H9 (cell line): Measurements from ENCODE around the gene MAPK7. TPM values are rescaled to one million over a fixed set of nuclear protein-coding genes. Genes with fewer than 3 reads are reported as not detected.
A peak's percentile ranks its signal among the peaks of the same experiment; 100 is the strongest.

ENCODE experiments used
- DNase-seq: peaks from one replicate; pipeline ENCODE4 v3.0.0-alpha.2; 2017
- H2AFZ ChIP-seq: one replicate; pipeline ENCODE4 v1.6.1; 2013; ENCODE audit warnings: mild to moderate bottlenecking, low read length, control low read depth, moderate library complexity
- H2AK5ac ChIP-seq: 2 replicates; pipeline ENCODE4 v1.6.1; 2013; ENCODE audit warnings: low read length, control low read depth, mixed read lengths; ENCODE audit not compliant: insufficient read length
- H2BK120ac ChIP-seq: one replicate; pipeline ENCODE4 v1.6.1; 2013; ENCODE audit warnings: low read depth, mild to moderate bottlenecking, low read length, control low read depth, inconsistent platforms; ENCODE audit not compliant: poor library complexity, severe bottlenecking
- H2BK12ac ChIP-seq: 2 replicates; pipeline ENCODE4 v1.6.1; 2013; ENCODE audit warnings: low read length, control low read depth, mixed read lengths, low read depth; ENCODE audit not compliant: insufficient read length
- H2BK15ac ChIP-seq: 2 replicates; pipeline ENCODE4 v1.6.1; 2013; ENCODE audit warnings: low read depth, low read length, control low read depth
- H2BK20ac ChIP-seq: one replicate; pipeline ENCODE4 v1.6.1; 2013; ENCODE audit warnings: low read depth, mild to moderate bottlenecking, low read length, control low read depth, inconsistent platforms; ENCODE audit not compliant: poor library complexity, severe bottlenecking
- H2BK5ac ChIP-seq: 2 replicates; pipeline ENCODE4 v1.6.1; 2013; ENCODE audit warnings: low read length, control low read depth, mixed read lengths; ENCODE audit not compliant: insufficient read length
- H3K14ac ChIP-seq: 2 replicates; pipeline ENCODE4 v1.6.1; 2013; ENCODE audit warnings: low read length, control low read depth; ENCODE audit not compliant: insufficient read depth
- H3K18ac ChIP-seq: 2 replicates; pipeline ENCODE4 v1.6.1; 2013; ENCODE audit warnings: low read depth, mild to moderate bottlenecking, mixed read lengths, low read length, control low read depth; ENCODE audit not compliant: insufficient read length
- H3K23ac ChIP-seq: 2 replicates; pipeline ENCODE4 v1.6.1; 2013; ENCODE audit warnings: low read length, control low read depth, mixed read lengths, low read depth; ENCODE audit not compliant: insufficient read length
- H3K23me2 ChIP-seq: 2 replicates; pipeline ENCODE4 v1.6.1; 2013; ENCODE audit warnings: low read depth, mild to moderate bottlenecking, mixed read lengths, low read length, control low read depth; ENCODE audit not compliant: insufficient read length, poor library complexity, severe bottlenecking
- H3K27ac ChIP-seq: 2 replicates; pipeline ENCODE4 v1.5.1; 2013; ENCODE audit warnings: low read length, control low read depth, mixed read lengths, low read depth; ENCODE audit not compliant: insufficient read length
- H3K27me3 ChIP-seq: 2 replicates; pipeline ENCODE4 v1.6.1; 2013; ENCODE audit warnings: low read length, control low read depth, inconsistent platforms; ENCODE audit not compliant: insufficient read depth
- H3K4ac ChIP-seq: 2 replicates; pipeline ENCODE4 v1.6.1; 2013; ENCODE audit warnings: low read depth, mild to moderate bottlenecking, control low read depth, inconsistent platforms, low read length, moderate library complexity
- H3K4me1 ChIP-seq: 2 replicates; pipeline ENCODE4 v1.6.1; 2013; ENCODE audit warnings: low read length, control low read depth, inconsistent platforms; ENCODE audit not compliant: insufficient read depth
- H3K4me2 ChIP-seq: 2 replicates; pipeline ENCODE4 v1.6.1; 2013; ENCODE audit warnings: low read length, control low read depth, mixed read lengths; ENCODE audit not compliant: insufficient read length, insufficient read depth
- H3K56ac ChIP-seq: 2 replicates; pipeline ENCODE4 v1.6.1; 2013; ENCODE audit warnings: low read depth, mild to moderate bottlenecking, mixed read lengths, low read length, control low read depth; ENCODE audit not compliant: insufficient read length
- H3K79me1 ChIP-seq: 2 replicates; pipeline ENCODE4 v1.6.1; 2013; ENCODE audit warnings: low read depth, mild to moderate bottlenecking, moderate library complexity, low read length, control low read depth, inconsistent platforms; ENCODE audit not compliant: insufficient read depth, poor library complexity, severe bottlenecking
- H3K79me2 ChIP-seq: 2 replicates; pipeline ENCODE4 v1.6.1; 2013; ENCODE audit warnings: low read length, control low read depth, inconsistent platforms; ENCODE audit not compliant: insufficient read depth
- H3K9ac ChIP-seq: 2 replicates; pipeline ENCODE4 v1.6.1; 2013; ENCODE audit warnings: low read length, control low read depth, mixed read lengths; ENCODE audit not compliant: insufficient read length; ENCODE audit errors: extremely low read depth
- H3K9me3 ChIP-seq: one replicate; pipeline ENCODE4 v1.6.1; 2013; ENCODE audit warnings: low read depth, low read length, inconsistent platforms; ENCODE audit not compliant: control insufficient read depth
- H3T11ph ChIP-seq: one replicate; pipeline ENCODE4 v1.6.1; 2013; ENCODE audit warnings: mild to moderate bottlenecking, low read length, control low read depth, inconsistent platforms
- H4K20me1 ChIP-seq: one replicate; pipeline ENCODE4 v1.6.1; 2013; ENCODE audit not compliant: control insufficient read depth, insufficient read length, insufficient read depth
- H4K5ac ChIP-seq: 2 replicates; pipeline ENCODE4 v1.6.1; 2013; ENCODE audit warnings: low read depth, mild to moderate bottlenecking, mixed read lengths, low read length, control low read depth; ENCODE audit not compliant: insufficient read length
- H4K8ac ChIP-seq: replicated peaks from 2 replicates; pipeline ENCODE4 v1.6.1; 2013; ENCODE audit warnings: low read length, control low read depth, mixed read lengths, low read depth; ENCODE audit not compliant: insufficient read length
- H4K91ac ChIP-seq: 2 replicates; pipeline ENCODE4 v1.6.1; 2013; ENCODE audit warnings: low read depth, mild to moderate bottlenecking, moderate library complexity, mixed read lengths, low read length, control low read depth; ENCODE audit not compliant: insufficient read length
- H3K27ac Mint-ChIP-seq, 3 experiments: 2 replicates in 2 of 3; 3 replicates in 1 of 3; pipeline ENCODE4 v1.8.0; 2020 to 2021; ENCODE audit warnings: mixed read lengths in 3 of 3, mild to moderate bottlenecking in 1 of 3, moderate library complexity in 1 of 3
- H3K27me3 Mint-ChIP-seq: 2 replicates; pipeline ENCODE4 v1.8.0; 2021; ENCODE audit warnings: low read depth, mild to moderate bottlenecking, moderate library complexity, mixed read lengths
- H3K36me3 Mint-ChIP-seq, 3 experiments: 2 replicates in 2 of 3; 3 replicates in 1 of 3; pipeline ENCODE4 v1.8.0; 2020 to 2021; ENCODE audit warnings: low read depth in 3 of 3, mixed read lengths in 3 of 3; ENCODE audit not compliant: insufficient read depth in 1 of 3
- H3K4me1 Mint-ChIP-seq, 2 experiments: 2 replicates each; pipeline ENCODE4 v1.8.0; 2020; ENCODE audit warnings: mixed read lengths in 2 of 2
- H3K4me3 Mint-ChIP-seq, 2 experiments: 2 replicates in 1 of 2; 3 replicates in 1 of 2; pipeline ENCODE4 v1.8.0; 2020 to 2021; ENCODE audit warnings: mild to moderate bottlenecking in 2 of 2, mixed read lengths in 2 of 2, moderate library complexity in 1 of 2
- H3K9me3 Mint-ChIP-seq, 2 experiments: 2 replicates in 1 of 2; 3 replicates in 1 of 2; pipeline ENCODE4 v1.8.0; 2020; ENCODE audit warnings: mild to moderate bottlenecking in 2 of 2, mixed read lengths in 2 of 2, moderate library complexity in 1 of 2
- CTCF ChIP-seq: fragments of 200-600 bp; sonication (generic); conservative IDR thresholded peaks from 3 replicates; pipeline ENCODE4 v1.8.0; 2021; ENCODE audit warnings: antibody characterized with exemption, mild to moderate bottlenecking
- WGBS: extraction: QIAGEN DNeasy Blood & Tissue Kit; methylation state at CpG from one replicate; pipeline ENCODE4 v1.1.7; 2013; ENCODE audit warnings: missing lambda C conversion rate, low lambda C conversion rate, mixed read lengths; ENCODE audit not compliant: insufficient read length; ENCODE audit errors: extremely low coverage; 5-methylcytosine and 5-hydroxymethylcytosine counted together
- total RNA-seq: library from RNA; stranded (reverse); gene quantifications from 2 replicates; pipeline ENCODE4 v1.2.1, GENCODE V29; 2021

Gene MAPK7
- total RNA-seq, 1 experiment from 2014 or later: 43.8 TPM

- no peak overlapping the region for H2BK12ac ChIP-seq
- no peak overlapping the region for H4K5ac ChIP-seq
- H3K4me3 Mint-ChIP-seq: no peak overlapping the region
- peaks cover 0 to 14% of the 10 kb centered on the region in 2 experiments; a peak in 2 of 4 replicates for H3K4me1 Mint-ChIP-seq
- no peaks in the 10 kb centered on the region for H3K36me3 Mint-ChIP-seq
- H2BK120ac ChIP-seq: no peak overlapping the region
- H3K9ac ChIP-seq: no peak overlapping the region
- peak; percentile 48 for DNase-seq
- H3K79me1 ChIP-seq: no peaks in the 10 kb centered on the region
- H2AK5ac ChIP-seq: no peak overlapping the region
- H3K14ac ChIP-seq: no peak overlapping the region
- H3K4me1 ChIP-seq: no peaks in the 10 kb centered on the region
- no peak for TF ChIP-seq CTCF
- H2BK15ac ChIP-seq: no peak overlapping the region
- H3K79me2 ChIP-seq: no peaks in the 10 kb centered on the region
- no peak overlapping the region for H3K27ac ChIP-seq
- H3T11ph ChIP-seq: no peak overlapping the region
- no peaks in the 10 kb centered on the region for H3K23me2 ChIP-seq
- H3K27ac Mint-ChIP-seq: no peak overlapping the region; a peak in 1 of 7 replicates
- H3K4me2 ChIP-seq: no peak overlapping the region
- H2BK20ac ChIP-seq: no peak overlapping the region
- no peak overlapping the region for H3K56ac ChIP-seq
- H3K27me3 ChIP-seq: no peaks in the 10 kb centered on the region
- H4K8ac ChIP-seq: no peak overlapping the region
- no peak overlapping the region for H3K4ac ChIP-seq
- no peak overlapping the region for H2AFZ ChIP-seq
- H4K91ac ChIP-seq: no peak overlapping the region
- H3K18ac ChIP-seq: no peak overlapping the region
- no peaks in the 10 kb centered on the region for H3K9me3 Mint-ChIP-seq
- H3K23ac ChIP-seq: no peak overlapping the region
- H2BK5ac ChIP-seq: no peak overlapping the region
- no peaks in the 10 kb centered on the region for H3K9me3 ChIP-seq
- peaks cover 7% of the 10 kb centered on the region for H3K27me3 Mint-ChIP-seq
- no peaks in the 10 kb centered on the region for H4K20me1 ChIP-seq
- whole genome bisulfite sequencing: no CpG with 5 or more reads among the region's 7 CpGs
These were observed 40.1 kb downstream of the MAPK7 start for GRCh38 chr17:19418251-19418992.
